SJSA1 (cell line): ENCODE data around the gene ERICH2. TPM values are rescaled to one million over a fixed set of nuclear protein-coding genes. Genes with fewer than 3 reads are reported as not detected.
A peak's percentile ranks its signal among the peaks of the same experiment; 100 is the strongest.
"Not testable (repeated sequence)": the region's sequence is repeated elsewhere in the genome, so short reads cannot be mapped to it uniquely, and the experiment has no call there.

Experiments used
- DNase-seq, 2 experiments: peaks; one replicate each; pipeline ENCODE4 v3.0.0-alpha.2; 2015 to 2020; ENCODE audit warnings: low spot score in 2 of 2, low read depth in 1 of 2
- H3K27ac ChIP-seq: fragments of 250-450 bp; sonication (Bioruptor Pico); 2 replicates; pipeline ENCODE4 v1.5.1; 2020; ENCODE audit warnings: mild to moderate bottlenecking, moderate library complexity
- H3K27me3 ChIP-seq: fragments of 250-450 bp; sonication (Bioruptor Pico); replicated peaks from 2 replicates; pipeline ENCODE4 v1.5.1; 2020; ENCODE audit warnings: mild to moderate bottlenecking, moderate library complexity
- H3K36me3 ChIP-seq: fragments of 250-450 bp; sonication (Bioruptor Pico); 2 replicates; pipeline ENCODE4 v1.5.1; 2020; ENCODE audit warnings: mild to moderate bottlenecking
- H3K4me1 ChIP-seq: fragments of 250-450 bp; sonication (Bioruptor Pico); replicated peaks from 2 replicates; pipeline ENCODE4 v1.6.1; 2021; ENCODE audit warnings: mild to moderate bottlenecking
- H3K4me3 ChIP-seq: fragments of 250-450 bp; sonication (Bioruptor Pico); 2 replicates; pipeline ENCODE4 v1.5.1; 2020; ENCODE audit warnings: mild to moderate bottlenecking
- H3K9me3 ChIP-seq: fragments of 250-450 bp; sonication (Bioruptor Pico); replicated peaks from 2 replicates; pipeline ENCODE4 v1.5.1; 2020; ENCODE audit warnings: mild to moderate bottlenecking
- total RNA-seq: library from RNA; depleted of rRNA; stranded (reverse); fragments of >200 nt; shearing (Covaris generic); gene quantifications from 2 replicates; pipeline ENCODE4 v1.2.3, GENCODE V29; 2014; rRNA removed

The ERICH2 gene
- not detected in 2 replicates for total RNA-seq

DNA sequence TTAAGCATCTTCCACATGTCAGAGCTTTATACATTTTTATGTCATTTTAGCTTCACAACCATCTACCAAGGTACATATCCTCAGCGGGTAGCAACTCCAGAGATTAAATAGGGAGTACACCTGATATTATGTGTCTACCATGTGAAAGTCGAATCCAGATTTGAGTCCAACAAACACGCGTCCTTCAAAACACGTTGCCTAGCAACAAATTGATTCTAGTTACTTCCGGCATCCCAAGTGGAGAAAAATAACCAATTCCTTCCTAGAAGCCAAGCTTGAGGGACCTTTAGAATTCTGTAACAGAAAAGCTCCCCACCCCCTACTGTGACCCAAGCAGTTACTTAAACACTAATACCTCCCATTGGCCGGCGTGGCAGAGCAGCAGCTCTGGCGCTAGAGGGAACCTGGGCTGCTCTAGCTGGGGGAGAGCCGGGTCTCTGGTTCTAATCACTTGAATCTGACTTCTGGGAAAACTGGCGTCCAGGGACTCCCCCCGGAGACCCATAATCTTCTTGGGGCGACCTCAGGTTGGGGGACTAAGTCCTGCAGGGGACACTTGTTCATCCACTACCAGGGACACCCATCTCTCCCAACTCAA is at the start of gene ERICH2:
Gene ERICH2 (plus strand): TSS at position 371 of the 598 bp plus-strand sequence. CDS start 304 bp downstream, outside the sequence.
- Histone ChIP-seq H3K36me3 (no peaks in the 10 kb centered on the region), H3K9me3 (no peaks in the 10 kb centered on the region), H3K4me1 (peaks cover 12% of the 10 kb centered on the region), H3K27ac (0 out of 2 replicates have a peak within 1 kb of the TSS, but pooled peaks have one; percentile 2), H3K27me3 (peaks cover 16% of the 10 kb centered on the region), H3K4me3 (peak within 1 kb of the TSS; percentile 52)
- peak; percentile 59 to 73 for DNase-seq

DNA sequence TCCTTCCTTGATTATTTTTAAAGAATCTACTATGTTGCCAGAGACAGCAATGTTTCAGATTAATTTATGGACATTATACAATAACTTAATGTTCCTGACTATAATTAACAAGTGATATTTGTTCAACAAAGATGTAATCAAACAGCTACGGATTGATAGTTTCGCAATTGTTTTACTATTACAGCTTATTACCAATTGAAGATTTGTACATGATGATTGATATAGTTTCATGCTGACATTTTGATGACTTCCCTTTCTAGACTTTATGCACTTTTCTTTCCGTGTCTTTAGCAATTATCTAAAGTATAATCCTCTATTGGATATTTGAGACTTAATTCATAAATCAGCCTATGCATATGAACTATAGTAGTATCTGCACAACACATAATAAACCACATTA is 48.5 kb upstream of the ERICH2 start:
- no peaks in the 10 kb centered on the region for H3K27me3 ChIP-seq
- H3K4me3 ChIP-seq = no peak overlapping the region
- H3K27ac ChIP-seq = no peak overlapping the region
- H3K36me3 ChIP-seq = peaks cover 6% of the 10 kb centered on the region
- H3K4me1 ChIP-seq = peaks cover 6% of the 10 kb centered on the region
- 0 out of 2 replicates have a peak, but pooled peaks cover 3% of the 10 kb centered on the region for H3K9me3 ChIP-seq
- DNase-seq = no peak

DNA sequence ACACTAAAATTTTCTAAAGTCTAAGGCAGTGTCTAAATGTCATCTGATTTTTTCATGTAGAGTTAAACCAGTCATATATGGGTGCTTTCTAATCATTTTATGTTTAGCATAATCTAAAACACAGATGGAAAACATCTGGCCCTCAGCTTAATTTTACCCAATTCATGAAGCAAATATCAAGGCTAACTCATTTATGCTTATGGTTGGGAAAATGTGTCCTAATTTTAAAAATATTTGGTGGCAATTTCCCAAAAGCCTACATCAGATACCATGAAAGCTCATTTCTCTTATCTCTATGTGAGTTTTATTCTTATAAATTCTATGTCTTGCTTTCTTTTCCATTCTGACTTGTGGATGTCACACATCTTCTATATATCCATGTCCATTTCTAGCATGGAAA is 47.9 kb upstream of the ERICH2 start:
- no peak overlapping the region for H3K27ac ChIP-seq
- no peak for DNase-seq
- H3K4me3 ChIP-seq = no peak overlapping the region
- H3K4me1 ChIP-seq = no peaks in the 10 kb centered on the region; the same call in 1 of the 2 replicates
- peaks cover under 1% of the 10 kb centered on the region for H3K36me3 ChIP-seq
- no peaks in the 10 kb centered on the region for H3K9me3 ChIP-seq
- H3K27me3 ChIP-seq = no peaks in the 10 kb centered on the region

DNA sequence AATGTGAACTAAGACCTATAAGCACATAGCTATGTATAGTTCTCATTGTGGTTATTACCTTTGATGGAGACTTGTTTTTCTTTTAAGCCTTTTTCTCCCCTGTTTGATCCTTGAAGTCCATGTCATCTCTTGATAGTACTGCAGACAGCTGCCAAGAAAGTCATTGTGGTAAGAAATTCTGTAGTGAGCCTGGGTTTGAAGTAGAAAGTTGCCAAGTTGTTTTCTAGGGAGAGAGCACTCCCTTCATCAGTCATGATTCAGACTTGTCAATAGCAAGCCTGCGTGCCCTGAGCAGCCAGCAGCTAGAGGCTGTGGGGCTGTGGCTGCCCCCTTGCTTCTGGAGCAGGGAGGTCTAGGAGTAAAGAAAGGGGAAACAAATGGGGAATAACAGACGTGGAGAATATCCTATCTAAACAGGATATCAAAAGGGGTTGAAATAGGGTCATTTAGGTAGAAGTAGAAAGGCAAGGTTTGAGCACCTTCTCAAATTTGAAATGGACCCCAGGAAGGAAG is 46.7 kb upstream of the ERICH2 start:
- Histone ChIP-seq H3K9me3 (peaks cover 2% of the 10 kb centered on the region; the same call in 1 of the 2 replicates), H3K27me3 (no peaks in the 10 kb centered on the region), H3K27ac (no peak overlapping the region), H3K4me3 (no peak overlapping the region), H3K4me1 (no peaks in the 10 kb centered on the region), H3K36me3 (no peaks in the 10 kb centered on the region)
- DNase-seq = no peak

- Histone ChIP-seq H3K4me1 (peaks cover 5% of the 10 kb centered on the region), H3K27me3 (no peaks in the 10 kb centered on the region), H3K4me3 (no peak overlapping the region), H3K9me3 (0 out of 2 replicates have a peak, but pooled peaks cover 3% of the 10 kb centered on the region), H3K36me3 (no peaks in the 10 kb centered on the region), H3K27ac (no peak overlapping the region)
- no peak for DNase-seq
These were observed 36.2 kb upstream of the ERICH2 start for GRCh38 chr2:170733798-170734600.

- not testable (repeated sequence) for H3K4me3 ChIP-seq, H3K27me3 ChIP-seq, H3K36me3 ChIP-seq, H3K27ac ChIP-seq, H3K9me3 ChIP-seq, DNase-seq
- peaks cover 11% of the 10 kb centered on the region for H3K4me1 ChIP-seq
These were observed 35.6 kb upstream of the ERICH2 start for GRCh38 chr2:170734601-170735000.

DNA sequence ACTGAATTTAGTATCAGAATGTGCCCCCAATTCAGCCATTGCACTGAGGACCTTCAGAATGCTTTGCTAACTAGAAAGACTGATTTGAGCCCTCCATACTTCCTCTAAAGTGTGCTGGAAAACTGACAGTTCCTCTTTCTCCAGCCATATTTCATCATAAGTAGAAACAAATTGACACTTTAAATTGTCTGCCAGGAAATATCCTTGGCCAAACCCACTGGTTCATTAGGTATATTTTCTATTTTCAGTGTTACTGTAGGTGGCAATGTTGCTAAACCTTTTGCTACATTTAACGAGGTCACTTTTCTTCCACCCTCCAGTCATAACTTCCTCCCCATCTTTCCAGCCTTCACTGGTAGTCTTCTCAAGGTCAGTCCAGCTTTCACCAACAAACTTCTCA is 33.5 kb upstream of the ERICH2 start:
- peaks cover 13% of the 10 kb centered on the region for H3K4me1 ChIP-seq
- no peak for DNase-seq
- no peak overlapping the region for H3K27ac ChIP-seq
- H3K9me3 ChIP-seq = 0 out of 2 replicates have a peak, but pooled peaks cover 3% of the 10 kb centered on the region
- no peak overlapping the region for H3K4me3 ChIP-seq
- H3K27me3 ChIP-seq = no peaks in the 10 kb centered on the region
- no peaks in the 10 kb centered on the region for H3K36me3 ChIP-seq

DNA sequence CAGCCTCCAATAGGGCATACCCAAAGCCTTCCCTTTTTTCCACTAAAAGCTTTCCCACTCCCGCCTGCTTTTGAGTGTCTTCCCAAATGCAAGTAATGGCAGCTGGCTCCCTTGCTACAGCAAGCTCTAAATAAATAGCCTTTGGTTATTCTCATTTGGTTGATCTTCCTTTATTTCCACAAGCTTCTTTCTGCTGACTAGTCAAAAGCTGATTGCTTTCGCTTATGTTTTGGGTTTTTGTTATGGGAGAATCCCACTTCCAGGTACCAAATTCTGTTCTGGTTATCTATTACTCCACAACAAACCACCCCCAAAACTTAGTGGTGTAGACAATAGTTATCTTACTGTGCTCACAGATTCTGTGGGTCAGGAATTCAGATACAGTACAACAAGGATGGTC is 32.8 kb upstream of the ERICH2 start:
- Histone ChIP-seq H3K4me3 (no peak overlapping the region), H3K36me3 (no peaks in the 10 kb centered on the region), H3K27ac (no peak overlapping the region), H3K27me3 (no peaks in the 10 kb centered on the region), H3K4me1 (peaks cover 13% of the 10 kb centered on the region), H3K9me3 (0 out of 2 replicates have a peak, but pooled peaks cover 3% of the 10 kb centered on the region)
- DNase-seq = no peak

DNA sequence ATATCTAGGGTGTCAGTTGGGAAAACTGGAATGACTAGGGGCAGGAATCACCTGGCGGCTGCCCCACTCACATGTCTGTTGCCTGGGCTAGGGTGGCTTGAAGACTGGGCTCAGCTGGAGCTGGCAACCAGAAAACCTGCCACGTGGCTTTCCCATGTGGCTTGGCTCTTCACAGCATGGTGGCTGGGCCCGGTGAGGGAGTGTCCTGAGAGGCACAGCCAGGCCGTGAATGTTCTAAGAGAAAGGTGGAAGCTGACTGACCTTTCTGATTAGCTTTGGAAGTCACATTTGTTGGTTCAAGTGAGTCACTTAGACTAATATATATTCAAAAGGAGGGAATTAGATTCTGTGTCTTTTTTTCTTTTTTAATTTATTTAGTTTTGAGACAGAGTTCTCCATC is 32.4 kb upstream of the ERICH2 start:
- H3K27me3 ChIP-seq = no peaks in the 10 kb centered on the region
- no peak overlapping the region for H3K27ac ChIP-seq
- H3K9me3 ChIP-seq = 0 out of 2 replicates have a peak, but pooled peaks cover 3% of the 10 kb centered on the region
- no peak overlapping the region for H3K4me3 ChIP-seq
- DNase-seq = no peak
- H3K4me1 ChIP-seq = peaks cover 13% of the 10 kb centered on the region
- H3K36me3 ChIP-seq = no peaks in the 10 kb centered on the region

- Histone ChIP-seq H3K9me3 (0 out of 2 replicates have a peak, but pooled peaks cover 3% of the 10 kb centered on the region), H3K4me3 (no peak overlapping the region), H3K27ac (peak overlapping the region; percentile 66), H3K36me3 (no peaks in the 10 kb centered on the region), H3K4me1 (peaks cover 13% of the 10 kb centered on the region), H3K27me3 (no peaks in the 10 kb centered on the region)
- DNase-seq = peak; percentile 65
These were observed 31.1 kb upstream of the ERICH2 start for GRCh38 chr2:170739048-170739447.

GRCh38 chr2:170739507-170740046 is 30.6 kb upstream of the ERICH2 start:
- H3K4me1 ChIP-seq = peaks cover 13% of the 10 kb centered on the region
- H3K36me3 ChIP-seq = no peaks in the 10 kb centered on the region
- H3K4me3 ChIP-seq = no peak overlapping the region
- H3K27me3 ChIP-seq = no peaks in the 10 kb centered on the region
- no peak for DNase-seq
- H3K27ac ChIP-seq = peak overlapping the region; percentile 20
- H3K9me3 ChIP-seq = 0 out of 2 replicates have a peak, but pooled peaks cover 3% of the 10 kb centered on the region

GRCh38 chr2:170740660-170741059 is 29.5 kb upstream of the ERICH2 start:
- no peaks in the 10 kb centered on the region for H3K27me3 ChIP-seq
- H3K4me3 ChIP-seq = no peak overlapping the region
- no peak for DNase-seq
- no peak overlapping the region for H3K27ac ChIP-seq
- H3K36me3 ChIP-seq = no peaks in the 10 kb centered on the region
- H3K4me1 ChIP-seq = peaks cover 13% of the 10 kb centered on the region
- H3K9me3 ChIP-seq = 0 out of 2 replicates have a peak, but pooled peaks cover 3% of the 10 kb centered on the region

DNA sequence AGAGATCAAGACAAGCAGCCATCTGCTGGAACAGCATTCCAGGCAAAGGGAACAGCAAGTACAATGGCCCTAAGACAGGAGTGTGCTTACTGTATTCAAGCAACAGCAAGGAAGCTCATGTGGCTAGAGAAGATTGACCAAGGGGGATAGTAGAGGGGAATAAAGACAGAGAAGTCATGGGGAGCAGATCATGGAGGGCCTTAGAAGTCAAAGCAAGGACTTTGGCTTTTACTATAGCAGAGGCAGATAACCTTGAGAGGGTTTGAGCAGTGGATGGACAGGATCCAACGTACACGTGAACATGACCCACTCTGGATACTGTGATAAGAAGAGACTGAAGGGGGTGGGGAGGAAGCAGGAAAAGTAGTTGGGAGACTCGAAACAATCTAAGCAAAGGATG is 28.2 kb upstream of the ERICH2 start:
- no peak for DNase-seq

More for the DNA sequence above, 28.2 kb upstream of the ERICH2 start:
- Histone ChIP-seq H3K27ac (no peak overlapping the region), H3K27me3 (no peaks in the 10 kb centered on the region), H3K36me3 (no peaks in the 10 kb centered on the region), H3K4me1 (peaks cover 13% of the 10 kb centered on the region), H3K9me3 (0 out of 2 replicates have a peak, but pooled peaks cover 3% of the 10 kb centered on the region), H3K4me3 (no peak overlapping the region)
